ENCODE results near the gene UBE2D2. TPM values are rescaled to one million over a fixed set of nuclear protein-coding genes. Genes with fewer than 3 reads are reported as not detected.

The UBE2D2 gene
- total and polyA plus RNA-seq, 2 of the 4 experiments (the other 2 are of a cell fraction) = 26.9 to 35.7 TPM

DNA sequence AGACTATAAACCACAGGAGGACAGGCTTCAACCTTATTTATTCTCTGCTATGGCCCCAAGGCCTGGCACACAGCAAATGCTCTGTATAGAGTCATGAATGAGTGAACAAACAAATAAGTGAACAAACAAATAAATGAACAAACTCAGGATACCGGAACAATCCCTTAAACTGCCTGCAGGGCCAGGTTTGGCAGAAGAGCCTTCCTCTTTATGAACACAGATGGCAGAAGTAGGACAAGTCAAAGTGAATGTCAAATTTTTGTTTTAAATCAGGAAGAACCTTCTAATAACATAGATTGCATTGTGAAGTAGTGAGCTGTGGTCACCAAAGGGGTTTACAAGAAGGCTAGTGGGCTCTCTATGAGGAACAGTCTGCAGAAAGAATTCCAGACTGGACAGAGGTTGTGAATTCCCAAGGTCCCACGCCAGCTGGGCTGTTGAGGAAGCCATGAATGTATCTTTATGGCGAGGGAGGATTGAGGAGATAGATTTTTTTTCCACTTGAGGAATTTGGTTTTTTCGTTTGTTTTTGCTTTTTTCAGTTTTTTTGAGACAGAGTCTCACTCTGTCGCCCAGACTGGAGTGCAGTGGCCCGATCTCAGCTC lies 48.3 kb upstream of the UBE2D2 start:
- no peak overlapping the region for H2AK5ac ChIP-seq (ENCODE audit: low read depth, low read length)
- no peak overlapping the region for H2BK120ac ChIP-seq (ENCODE audit: low read depth, low read length)
- H3K79me1 ChIP-seq (ENCODE audit: low read depth in 1 of 2, low read length in 2 of 2) = no peaks in the 10 kb centered on the region; a peak in 1 of 4 replicates
- H3K4me2 ChIP-seq (ENCODE audit: low read depth, low read length) = no peak overlapping the region
- H2BK15ac ChIP-seq (ENCODE audit: low read depth, low read length) = no peak overlapping the region
- no peak overlapping the region for H3K56ac ChIP-seq (ENCODE audit: extremely low read depth, insufficient read depth, low read length)
- H4K8ac ChIP-seq (ENCODE audit: low read depth in 2 of 2, low read length in 2 of 2) = no peak overlapping the region
- no peaks in the 10 kb centered on the region for H3K9me3 ChIP-seq (ENCODE audit: control insufficient read depth, insufficient read depth, low read length)
- dilution Hi-C loops (cut with HindIII; ENCODE audit: low sequenced_read_pairs, unreplicated experiment) = loop anchor here (25.0 kb wide), 1 partner anchor 101 kb away; the partner anchor contains the start of gene SPATA24
- in situ Hi-C loops (cut with MboI; ENCODE audit: low sequenced_read_pairs) = no loop called here
- 75% methylated on average over 2 of the region's 6 CpGs; no CpG with 5 or more reads in 1 of the 2 experiments for WGBS, 2 experiments (ENCODE audit: extremely low coverage in 2 of 2, insufficient read length in 1 of 2)
- H3K27me3 ChIP-seq (ENCODE audit: control insufficient read depth, insufficient read depth, low read length) = no peaks in the 10 kb centered on the region
- ChIA-PET CTCF (interaction anchor here (0.6 to 3.2 kb wide), 9 partner anchors 10 to 146 kb away, joined by 3 to 32 read pairs (median 4); partner anchors contain the start of gene DNAJC18), POLR2A (ENCODE audit: unreplicated experiment) (no interaction called here)
- no peak overlapping the region for H3K14ac ChIP-seq (replicated peaks; ENCODE audit: low read depth, low read length)
- BruUV-seq (replicated peaks) = no TSS peak
- no peak overlapping the region for H3K4me3 ChIP-seq (ENCODE audit: insufficient read depth, low read depth, low read length)
- no peak overlapping the region for H3K4ac ChIP-seq (ENCODE audit: low read depth, low read length)
- no peak overlapping the region for H4K5ac ChIP-seq (ENCODE audit: low read depth, low read length)
- no peak overlapping the region for H2BK20ac ChIP-seq (ENCODE audit: low read depth, low read length)
- H3K18ac ChIP-seq (ENCODE audit: low read depth, low read length) = no peak overlapping the region
- peaks cover 3% of the 10 kb centered on the region for H3K4me1 ChIP-seq (ENCODE audit: control insufficient read depth, insufficient read depth, low read length)
- intact Hi-C loops (cut with micrococcal nuclease) = loop anchor here (1.0 kb wide), 1 partner anchor 91 kb away; no protein-coding TSS in a partner anchor
- no peak for ATAC-seq (ENCODE audit: low read depth)
- no peaks in the 10 kb centered on the region for H4K20me1 ChIP-seq (ENCODE audit: insufficient read depth, low read length)
- no peak overlapping the region for H4K91ac ChIP-seq (ENCODE audit: insufficient read depth, low read depth, low read length)
- no peak for DNase-seq
- no peak overlapping the region for H3K23ac ChIP-seq (ENCODE audit: low read depth, low read length)
- H2AFZ ChIP-seq (replicated peaks; ENCODE audit: low read length, poor library complexity) = peak overlapping the region; percentile 9
- H3K27ac ChIP-seq (ENCODE audit: insufficient read depth, low read length) = no peak overlapping the region
- no peak overlapping the region for H3K9ac ChIP-seq (ENCODE audit: low read depth, low read length)
- H3K9me1 ChIP-seq (ENCODE audit: insufficient read depth, low read length) = peaks cover 4% of the 10 kb centered on the region
- H3K36me3 ChIP-seq (ENCODE audit: control insufficient read depth, insufficient read depth, low read length) = no peaks in the 10 kb centered on the region
- no peak overlapping the region for H2BK5ac ChIP-seq (ENCODE audit: low read depth, low read length, poor library complexity, severe bottlenecking)
- TF ChIP-seq POLR2A (IDR thresholded peaks at IDR 0.05; ENCODE audit: low read depth, low read length) (no peak), CHD1 (IDR thresholded peaks at IDR 0.05; ENCODE audit: low read depth, low read length) (no peak), MXI1 (IDR thresholded peaks at IDR 0.05; ENCODE audit: borderline replicate concordance, low read depth, low read length) (no peak), RFX5 (IDR thresholded peaks at IDR 0.05; ENCODE audit: low read depth, low read length) (no peak), RAD21 (IDR thresholded peaks at IDR 0.05; ENCODE audit: low read length) (0 out of 2 replicates have a peak, but pooled peaks have one; percentile 18)
- no peak overlapping the region for H2AK9ac ChIP-seq (replicated peaks; ENCODE audit: low read depth, low read length, poor library complexity)
